Kidney (tissue), 22 donors: Measurements from ENCODE around the gene SOS2. TPM values are rescaled to one million over a fixed set of nuclear protein-coding genes. Genes with fewer than 3 reads are reported as not detected.
A peak's percentile ranks its signal among the peaks of the same experiment; 100 is the strongest.

ENCODE experiments used
- DNase-seq, 5 donors: peaks; one replicate each; pipeline ENCODE4 v3.0.0-alpha.2; 2013 to 2020
- FAIRE-seq: peaks from 2 replicates; lab custom pipeline; 2012; peaks lifted over from hg19 to GRCh38; lab: Jason Lieb, UNC
- H3K27ac ChIP-seq, 2 donors: one replicate each; pipeline ENCODE4 v1.7.0; 2013; ENCODE audit warnings: low read depth in 2 of 2, low read length in 2 of 2, inconsistent platforms in 1 of 2
- H3K27me3 ChIP-seq: one replicate; pipeline ENCODE4 v1.7.1; 2013; ENCODE audit warnings: low read length, inconsistent platforms; ENCODE audit not compliant: control insufficient read depth, insufficient read depth
- H3K36me3 ChIP-seq, 3 donors: one replicate each; pipeline versions ENCODE4 v1.7.0 to v1.7.1; 2013; ENCODE audit warnings: low read length in 3 of 3, control low read depth in 1 of 3, inconsistent platforms in 1 of 3; ENCODE audit not compliant: insufficient read depth in 3 of 3, control insufficient read depth in 2 of 3
- H3K4me1 ChIP-seq, 3 donors: one replicate each; pipeline versions ENCODE4 v1.7.0 to v1.7.1; 2013; ENCODE audit warnings: low read length in 3 of 3, inconsistent platforms in 1 of 3, low read depth in 1 of 3; ENCODE audit not compliant: control insufficient read depth in 2 of 3, insufficient read depth in 2 of 3
- H3K4me3 ChIP-seq, 3 donors: one replicate each; pipeline versions ENCODE4 v1.7.0 to v1.8.1; 2013; ENCODE audit warnings: low read length in 3 of 3, control low read depth in 1 of 3, inconsistent platforms in 1 of 3
- H3K9ac ChIP-seq, 3 donors: one replicate each; pipeline versions ENCODE4 v1.7.0 to v1.7.1; 2013; ENCODE audit warnings: low read length in 3 of 3, control low read depth in 1 of 3, inconsistent platforms in 1 of 3
- H3K9me3 ChIP-seq, 3 donors: one replicate each; pipeline versions ENCODE4 v1.7.0 to v1.7.1; 2013; ENCODE audit warnings: low read length in 3 of 3, control low read depth in 1 of 3, inconsistent platforms in 1 of 3; ENCODE audit not compliant: control insufficient read depth in 2 of 3, insufficient read depth in 1 of 3
- CTCF ChIP-seq: IDR thresholded peaks from 3 replicates; pipeline ENCODE4 v1.5.1; 2012; ENCODE audit warnings: mild to moderate bottlenecking, moderate library complexity, borderline replicate concordance; ENCODE audit not compliant: insufficient read depth; ENCODE audit errors: extremely low read depth
- intact Hi-C: fragments of 100-400 bp; cut with DNase I; formaldehyde crosslinking; loops from one replicate; pipeline ENCODE4 v1.11.1; 2022
- long read RNA-seq, 10 donors: library from polyadenylated mRNA in 1 of 10; unstranded in 1 of 10; transcript quantifications; one replicate each; pipeline ENCODE4 v2.0.0 and lab custom pipeline, GENCODE V29; 2021 to 2026
- polyA plus RNA-seq: library from polyadenylated mRNA; stranded (reverse); fragments of 350-450 nt; fragmentation: Illumina TruSeq; extraction: RNeasy Lipid Tissue Mini Kit (QIAGEN cat#74804); gene quantifications from one replicate; pipeline ENCODE4 v1.2.3, GENCODE V29; 2014; ENCODE audit warnings: low read depth, low replicate concordance; ENCODE audit not compliant: insufficient read depth
- total RNA-seq: library from RNA; stranded (reverse); fragmentation: NEBNext Ultra II Directional; extraction: Animal tissue kit (Norgen Biotek cat#: 25700); gene quantifications from one replicate; pipeline ENCODE4 v1.2.1, GENCODE V29; 2021
- donor health status: control.
- donor health status: control.
- donor health status: control.
- donor health status: control.
- donor health status: control.
- donor health status: DM: yes; HTN: yes; CAD: no.
- donor health status: Normal renal cell carcinoma (clear cell type).

The SOS2 gene
- 39.7 TPM for total RNA-seq
- polyA plus RNA-seq, result 11.9 TPM
- long read RNA-seq, donor 1, result 0 reads
- long read RNA-seq, donor 2, result 0 reads
- long read RNA-seq, donor 3, result 0 reads
- long read RNA-seq, donor 4, full-length matches to known transcripts, result 2 of 2 reads
- long read RNA-seq, donor 4, partial matches to known transcripts, result 0 of 2 reads
- long read RNA-seq, donor 4, other reads (novel, unspliced or antisense), result 0 of 2 reads
- long read RNA-seq, donor 5, result 0 reads
- long read RNA-seq, donor 6, result 0 reads
- long read RNA-seq, donor 7, full-length matches to known transcripts, result 2 of 16 reads
- long read RNA-seq, donor 7, partial matches to known transcripts, result 8 of 16 reads
- long read RNA-seq, donor 7, other reads (novel, unspliced or antisense), result 6 of 16 reads
- long read RNA-seq, donor 8, full-length matches to known transcripts, result 1 of 1 reads
- long read RNA-seq, donor 8, partial matches to known transcripts, result 0 of 1 reads
- long read RNA-seq, donor 8, other reads (novel, unspliced or antisense), result 0 of 1 reads
- long read RNA-seq, donor 9, partial matches to known transcripts, result 5 of 5 reads
- long read RNA-seq, donor 9, other reads (novel, unspliced or antisense), result 0 of 5 reads
- long read RNA-seq, donor 10, full-length matches to known transcripts, result 1 of 1 reads
- long read RNA-seq, donor 10, partial matches to known transcripts, result 0 of 1 reads
- long read RNA-seq, donor 10, other reads (novel, unspliced or antisense), result 0 of 1 reads

- H3K9me3 ChIP-seq, result no peaks in the 10 kb centered on the region
- FAIRE-seq (no peak), DNase-seq (peak; percentile 88 to 97 (median 95))
- peak within 1 kb of the TSS; percentile 91 to 95 for H3K27ac ChIP-seq
- H3K4me3 ChIP-seq, result peak within 1 kb of the TSS; percentile 79 to 89 (median 83)
- peak within 1 kb of the TSS; percentile 70 to 91 (median 73) for H3K9ac ChIP-seq
- no peak for TF ChIP-seq CTCF
- H3K4me1 ChIP-seq, result peaks cover 3 to 9% (median 9%) of the 10 kb centered on the region in 3 donors
- H3K27me3 ChIP-seq, result no peaks in the 10 kb centered on the region
- no peaks in the 10 kb centered on the region for H3K36me3 ChIP-seq
- intact Hi-C loops, result no loop called here
Measured at GRCh38 chr14:50231475-50232275, at the start of gene SOS2. Gene SOS2, minus strand, starts transcription at chr14:50231578. Its CDS starts 295 bp downstream, at chr14:50231283.

- Histone ChIP-seq H3K4me3 (no peak overlapping the region), H3K27ac (no peak overlapping the region), H3K9me3 (no peaks in the 10 kb centered on the region), H3K36me3 (no peaks in the 10 kb centered on the region), H3K27me3 (no peaks in the 10 kb centered on the region), H3K9ac (no peak overlapping the region), H3K4me1 (no peaks in the 10 kb centered on the region)
- TF ChIP-seq CTCF, result no peak
- no peak for DNase-seq
- no peak for FAIRE-seq
- intact Hi-C loops, result no loop called here
Measured at GRCh38 chr14:50272498-50272897, 41.1 kb upstream of the SOS2 start.

- no peak overlapping the region for H3K4me3 ChIP-seq
- no peaks in the 10 kb centered on the region for H3K27me3 ChIP-seq
- H3K36me3 ChIP-seq, result no peaks in the 10 kb centered on the region
- DNase-seq, result no peak
- no peaks in the 10 kb centered on the region for H3K4me1 ChIP-seq
- no peaks in the 10 kb centered on the region for H3K9me3 ChIP-seq
- H3K27ac ChIP-seq, result no peak overlapping the region
- no peak for TF ChIP-seq CTCF
- H3K9ac ChIP-seq, result no peak overlapping the region
- FAIRE-seq, result no peak
- intact Hi-C loops, result no loop called here
Measured at GRCh38 chr14:50270932-50271331, 39.6 kb upstream of the SOS2 start.
